Prostate gland (tissue), 2 donors: ENCODE measurements around the gene HTR6. TPM values are rescaled to one million over a fixed set of nuclear protein-coding genes. Genes with fewer than 3 reads are reported as not detected.
"Not testable (repeated sequence)": the region's sequence is repeated elsewhere in the genome, so short reads cannot be mapped to it uniquely, and the experiment has no call there.

Experiments
- DNase-seq: peaks from one replicate; pipeline ENCODE4 v3.0.0-alpha.2; 2019; ENCODE audit warnings: low spot score
- H3K27ac ChIP-seq, 2 donors: fragments of 200-600 bp; sonication (generic); 2 replicates each; pipeline ENCODE4 v1.5.1; 2017 to 2019
- H3K27me3 ChIP-seq: fragments of 200-600 bp; sonication (generic); replicated peaks from 2 replicates; pipeline ENCODE4 v1.5.1; 2019; ENCODE audit not compliant: insufficient read depth
- H3K36me3 ChIP-seq, 2 donors: fragments of 200-600 bp; sonication (generic); 1 replicate in 1 of 2; 2 replicates in 1 of 2; pipeline versions ENCODE4 v1.5.1 to v1.8.1; 2017 to 2019
- H3K4me1 ChIP-seq: fragments of 200-600 bp; sonication (generic); replicated peaks from 2 replicates; pipeline ENCODE4 v1.5.1; 2019
- H3K4me3 ChIP-seq, 2 donors: fragments of 200-600 bp; sonication (generic); 2 replicates each; pipeline ENCODE4 v1.5.1; 2017 to 2019
- H3K9me3 ChIP-seq: fragments of 200-600 bp; sonication (generic); 2 replicates; pipeline ENCODE4 v1.5.1; 2017
- POLR2A ChIP-seq: fragments of 450-650 bp; IDR thresholded peaks from one replicate; pipeline ENCODE4 v1.6.1; 2016; ENCODE audit warnings: antibody characterized with exemption, mild to moderate bottlenecking
- POLR2AphosphoS5 ChIP-seq: sonication (generic); formaldehyde crosslinking; IDR thresholded peaks from one replicate; pipeline ENCODE4 v1.6.1; 2017; ENCODE audit warnings: antibody characterized with exemption
- WGBS: methylation state at CpG from one replicate; pipeline ENCODE4 v1.1.5; 2018; 5-methylcytosine and 5-hydroxymethylcytosine counted together
- intact Hi-C: fragments of 100-400 bp; cut with DNase I; formaldehyde crosslinking; loops from one replicate; pipeline ENCODE4 v1.14.2; 2022
- total RNA-seq, 2 donors: library from RNA; depleted of rRNA; stranded (reverse); fragments of >200 nt; gene quantifications; one replicate each; pipeline ENCODE4 v1.1.0, GENCODE V29; 2016
- TF ChIP-seq, protein P1 (sequence below), 4 experiments: fragments of 200-600 bp in 2 of 4; fragments of 450-650 bp in 2 of 4; sonication (generic) in 2 of 4; IDR thresholded peaks; 1 replicate in 3 of 4; 2 replicates in 1 of 4; pipeline ENCODE4 v1.5.1; 2016 to 2019; ENCODE audit warnings: antibody characterized with exemption in 4 of 4, mild to moderate bottlenecking in 2 of 4, moderate library complexity in 2 of 4

Gene HTR6
- total RNA-seq, 2 donors from 2014 or later = not detected

DNA sequence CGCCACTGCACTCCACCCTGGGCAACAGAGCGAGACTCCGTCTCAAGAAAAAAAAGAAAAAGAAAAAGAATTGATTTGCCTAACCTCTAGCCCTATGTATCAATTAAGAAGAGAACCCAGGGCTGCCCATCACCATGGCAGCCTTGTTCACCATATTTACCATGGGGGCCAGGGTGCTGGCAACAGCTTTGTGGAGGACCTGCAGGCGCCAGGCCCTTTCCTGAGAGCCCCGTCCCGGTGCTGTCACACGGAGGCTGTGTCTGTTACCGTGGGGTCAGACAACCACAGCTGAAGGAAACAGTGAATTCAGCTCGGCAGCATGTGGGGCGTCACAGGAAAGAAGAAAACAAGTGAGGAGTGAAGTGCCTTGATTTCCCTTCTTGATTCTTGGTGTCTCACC is 27.1 kb upstream of the HTR6 start:
- TF ChIP-seq, protein P1, sequence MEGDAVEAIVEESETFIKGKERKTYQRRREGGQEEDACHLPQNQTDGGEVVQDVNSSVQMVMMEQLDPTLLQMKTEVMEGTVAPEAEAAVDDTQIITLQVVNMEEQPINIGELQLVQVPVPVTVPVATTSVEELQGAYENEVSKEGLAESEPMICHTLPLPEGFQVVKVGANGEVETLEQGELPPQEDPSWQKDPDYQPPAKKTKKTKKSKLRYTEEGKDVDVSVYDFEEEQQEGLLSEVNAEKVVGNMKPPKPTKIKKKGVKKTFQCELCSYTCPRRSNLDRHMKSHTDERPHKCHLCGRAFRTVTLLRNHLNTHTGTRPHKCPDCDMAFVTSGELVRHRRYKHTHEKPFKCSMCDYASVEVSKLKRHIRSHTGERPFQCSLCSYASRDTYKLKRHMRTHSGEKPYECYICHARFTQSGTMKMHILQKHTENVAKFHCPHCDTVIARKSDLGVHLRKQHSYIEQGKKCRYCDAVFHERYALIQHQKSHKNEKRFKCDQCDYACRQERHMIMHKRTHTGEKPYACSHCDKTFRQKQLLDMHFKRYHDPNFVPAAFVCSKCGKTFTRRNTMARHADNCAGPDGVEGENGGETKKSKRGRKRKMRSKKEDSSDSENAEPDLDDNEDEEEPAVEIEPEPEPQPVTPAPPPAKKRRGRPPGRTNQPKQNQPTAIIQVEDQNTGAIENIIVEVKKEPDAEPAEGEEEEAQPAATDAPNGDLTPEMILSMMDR (IDR thresholded peaks at IDR 0.05) = no peak
- TF ChIP-seq POLR2A (no peak), POLR2AphosphoS5 (no peak)
- 91% methylated on average over 10 of the region's 10 CpGs for WGBS
- H3K9me3 ChIP-seq = no peaks in the 10 kb centered on the region
- peaks cover 6% of the 10 kb centered on the region for H3K4me1 ChIP-seq
- DNase-seq = no peak
- no peak overlapping the region for H3K4me3 ChIP-seq
- no peaks in the 10 kb centered on the region for H3K27me3 ChIP-seq
- no peak overlapping the region for H3K27ac ChIP-seq
- no peaks in the 10 kb centered on the region for H3K36me3 ChIP-seq
- intact Hi-C loops = no loop called here

DNA sequence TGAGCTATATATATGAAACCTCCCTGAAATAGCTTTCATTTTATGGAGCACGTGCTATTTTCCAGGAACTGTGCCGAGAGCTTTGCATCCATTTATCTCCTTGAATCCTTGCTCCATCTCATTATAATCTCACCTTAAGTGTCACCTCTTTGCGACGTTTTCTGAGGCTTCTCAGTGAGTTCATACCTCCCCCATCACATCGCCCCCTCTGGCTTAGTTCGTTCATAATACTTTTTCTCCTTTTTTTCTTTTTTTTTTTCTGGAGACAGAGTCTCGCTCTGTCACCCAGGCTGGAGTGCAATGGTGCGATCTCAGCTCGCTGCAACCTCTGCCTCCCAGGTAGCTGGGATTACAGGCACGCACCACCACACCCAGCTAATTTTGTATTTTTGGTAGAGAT is 25.4 kb upstream of the HTR6 start:
- H3K9me3 ChIP-seq, H3K27me3 ChIP-seq, H3K36me3 ChIP-seq, DNase-seq, intact Hi-C loops, H3K4me1 ChIP-seq, H3K4me3 ChIP-seq: not testable (repeated sequence)
- 84% methylated on average over 10 of the region's 10 CpGs for WGBS
- peak overlapping the region; percentile 1 to 67 for H3K27ac ChIP-seq

DNA sequence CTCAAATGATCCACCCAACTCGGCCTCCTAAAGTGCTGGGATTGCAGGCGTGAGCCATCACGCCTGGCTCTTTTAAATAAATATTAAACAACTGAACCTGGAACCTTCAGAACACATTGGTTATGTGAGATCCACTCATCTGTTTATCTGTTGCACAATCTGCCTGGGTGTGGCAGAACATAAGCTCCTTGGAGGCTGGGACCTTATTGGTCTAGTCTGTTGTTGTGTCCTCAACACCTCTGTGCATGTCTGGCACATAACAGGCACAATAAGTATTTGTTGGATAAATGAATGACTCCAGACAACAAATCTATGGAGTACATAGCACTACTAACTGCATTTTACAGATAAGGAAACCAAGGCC is 24.7 kb upstream of the HTR6 start:
- Histone ChIP-seq H3K9me3 (no peaks in the 10 kb centered on the region), H3K27ac (peak overlapping the region; percentile 59 to 67), H3K4me1 (peaks cover 6% of the 10 kb centered on the region), H3K36me3 (no peaks in the 10 kb centered on the region), H3K4me3 (no peak overlapping the region), H3K27me3 (no peaks in the 10 kb centered on the region)
- peak; percentile 75 for DNase-seq
- WGBS = 43% methylated on average over 3 of the region's 3 CpGs
- intact Hi-C loops = no loop called here
- TF ChIP-seq, protein P1 (IDR thresholded peaks at IDR 0.05) = no peak
- peak; percentile 87 for TF ChIP-seq POLR2AphosphoS5

DNA sequence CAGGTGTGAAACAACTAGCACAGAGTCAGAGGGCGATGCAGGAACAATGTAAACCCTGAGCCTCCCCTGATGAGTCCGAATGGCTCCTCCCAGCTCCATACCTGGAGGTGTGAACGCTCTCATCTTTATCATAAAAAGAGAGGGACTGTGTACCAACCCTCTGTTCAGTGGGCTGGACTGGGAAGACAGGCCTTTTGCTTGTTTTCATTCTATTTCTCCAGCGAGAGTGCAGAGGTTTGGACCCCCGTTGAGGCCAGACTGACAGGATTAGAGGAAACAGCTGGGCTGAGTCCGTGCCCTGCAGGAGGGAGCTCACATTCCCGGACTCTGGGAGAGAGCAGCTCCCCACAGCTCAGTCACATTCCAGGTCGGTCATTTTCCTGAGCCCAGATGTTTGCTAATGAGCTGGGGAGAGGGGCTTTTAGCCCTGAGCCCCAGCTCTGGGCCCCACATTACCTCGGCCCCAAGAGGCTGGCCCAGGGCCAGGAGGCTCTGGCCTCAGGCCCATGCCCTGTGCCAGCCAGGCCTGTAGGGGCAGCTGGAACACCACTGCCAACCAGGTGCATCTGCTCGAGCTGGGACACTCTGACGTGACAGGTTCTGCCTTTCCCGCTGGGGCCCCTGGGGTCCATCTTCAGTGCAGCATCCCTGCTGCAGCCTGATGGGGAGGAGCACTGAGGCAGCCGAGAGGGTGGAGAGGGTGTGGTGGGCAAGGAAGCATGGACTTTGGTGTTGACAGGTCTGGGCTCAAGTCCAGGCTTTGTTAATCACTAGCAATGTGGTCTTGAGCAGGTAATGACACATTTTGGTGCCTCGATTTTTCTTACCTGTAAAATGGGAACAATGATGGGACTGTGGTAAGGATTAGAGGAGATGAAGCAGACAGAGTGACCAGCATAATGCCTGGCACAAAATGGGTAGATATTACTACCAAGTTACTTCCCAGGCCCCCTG is 24.0 kb upstream of the HTR6 start:
- Histone ChIP-seq H3K27ac (peak overlapping the region; percentile 59 to 67), H3K27me3 (no peaks in the 10 kb centered on the region), H3K4me3 (no peak overlapping the region), H3K36me3 (no peaks in the 10 kb centered on the region), H3K4me1 (peaks cover 6% of the 10 kb centered on the region), H3K9me3 (no peaks in the 10 kb centered on the region)
- intact Hi-C loops = no loop called here
- DNase-seq = no peak
- TF ChIP-seq, protein P1 (IDR thresholded peaks at IDR 0.05) = peak in 1 of 4 experiments; percentile 30
- TF ChIP-seq POLR2AphosphoS5 = no peak
- WGBS = 24% methylated on average over 14 of the region's 14 CpGs

DNA sequence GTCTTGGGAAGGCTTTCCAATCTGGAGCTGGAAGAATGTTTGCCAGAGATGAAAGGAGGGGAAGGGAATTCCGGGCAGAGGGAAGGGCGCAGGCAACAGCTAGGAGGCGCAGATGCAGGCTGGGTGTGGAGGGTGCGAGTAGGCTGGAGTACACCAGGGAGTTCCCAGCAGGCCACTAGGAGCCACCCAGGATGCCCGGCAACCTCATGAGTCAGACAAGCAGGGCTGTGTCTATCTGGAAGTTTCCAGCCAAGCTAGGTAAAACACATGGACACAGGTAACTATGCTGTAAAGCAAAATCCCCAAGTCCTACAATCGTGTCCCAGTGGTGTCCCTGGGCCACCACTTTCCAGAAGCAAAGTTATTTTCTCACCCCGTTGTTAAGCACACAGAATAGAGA is 21.6 kb upstream of the HTR6 start:
- peak; percentile 59 for DNase-seq

More for the DNA sequence above, 21.6 kb upstream of the HTR6 start:
- intact Hi-C loops = no loop called here
- 46% methylated on average over 7 of the region's 7 CpGs for WGBS
- peak; percentile 55 for TF ChIP-seq POLR2A
- TF ChIP-seq, protein P1 (IDR thresholded peaks at IDR 0.05) = peak in 2 of 4 experiments; percentile 36 to 46
- TF ChIP-seq POLR2AphosphoS5 = no peak
- Histone ChIP-seq H3K27me3 (no peaks in the 10 kb centered on the region), H3K4me3 (peak overlapping the region; percentile 81 to 94), H3K4me1 (peaks cover 10% of the 10 kb centered on the region), H3K9me3 (no peaks in the 10 kb centered on the region), H3K36me3 (no peaks in the 10 kb centered on the region), H3K27ac (peak overlapping the region; percentile 99)
